ENCODE data around the gene BCR.

The BCR gene

DNA sequence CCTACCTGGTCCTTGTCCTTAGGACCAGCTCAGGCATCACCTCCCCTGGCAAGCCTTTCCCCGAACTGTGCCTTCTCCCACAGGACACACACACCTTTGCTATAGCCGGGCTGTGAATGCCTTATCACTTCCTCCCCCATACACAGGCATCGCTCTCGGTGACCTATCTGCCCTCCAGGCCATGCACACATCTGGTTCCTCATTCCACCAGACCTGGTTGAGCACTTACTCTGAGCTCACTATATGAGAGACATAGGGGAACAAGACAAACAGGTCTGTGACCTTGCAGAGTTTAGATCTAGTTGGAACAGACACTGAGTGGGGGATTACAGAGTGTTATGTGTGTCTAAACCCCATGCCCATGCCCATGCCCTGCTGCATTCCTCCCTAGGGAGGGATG is 3.1 kb upstream of the BCR start:
- no peak for DNase-seq

DNA sequence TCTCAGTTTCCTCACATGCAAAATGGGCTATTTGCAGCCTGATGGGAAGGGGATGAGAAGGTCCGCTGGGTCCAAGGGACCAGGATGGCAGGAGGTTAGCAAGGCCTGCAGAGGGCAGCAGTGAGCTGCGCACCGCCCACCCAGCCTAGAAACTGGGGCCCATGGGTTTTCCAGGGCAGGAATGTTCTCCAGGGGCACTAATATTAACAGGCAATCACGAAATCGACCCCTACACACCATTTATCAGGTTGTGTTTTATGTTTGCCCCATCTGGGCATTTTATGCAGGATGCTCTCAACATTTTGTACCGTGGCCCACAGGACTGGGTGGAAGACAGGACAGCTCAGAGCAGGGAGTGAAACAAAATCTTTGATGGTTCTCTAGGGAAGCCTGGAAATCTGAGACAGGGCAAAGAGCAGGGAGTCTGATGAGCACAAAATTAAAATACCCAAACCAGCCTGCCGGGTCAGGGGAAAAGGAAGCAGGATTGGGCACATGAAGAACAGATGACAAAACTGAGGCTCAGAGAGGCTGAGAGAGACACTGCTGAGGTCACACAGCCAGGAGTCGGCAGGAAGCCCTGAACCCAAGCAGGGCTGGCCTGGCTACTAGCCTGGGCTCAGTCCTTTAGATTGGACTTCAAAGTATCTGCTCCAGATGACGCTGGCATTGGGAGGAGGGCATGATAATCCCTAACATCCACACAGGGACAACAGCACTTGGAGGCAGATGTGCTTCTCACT is 1.6 kb upstream of the BCR start:
- DNase-seq, result peak; percentile 40

DNA sequence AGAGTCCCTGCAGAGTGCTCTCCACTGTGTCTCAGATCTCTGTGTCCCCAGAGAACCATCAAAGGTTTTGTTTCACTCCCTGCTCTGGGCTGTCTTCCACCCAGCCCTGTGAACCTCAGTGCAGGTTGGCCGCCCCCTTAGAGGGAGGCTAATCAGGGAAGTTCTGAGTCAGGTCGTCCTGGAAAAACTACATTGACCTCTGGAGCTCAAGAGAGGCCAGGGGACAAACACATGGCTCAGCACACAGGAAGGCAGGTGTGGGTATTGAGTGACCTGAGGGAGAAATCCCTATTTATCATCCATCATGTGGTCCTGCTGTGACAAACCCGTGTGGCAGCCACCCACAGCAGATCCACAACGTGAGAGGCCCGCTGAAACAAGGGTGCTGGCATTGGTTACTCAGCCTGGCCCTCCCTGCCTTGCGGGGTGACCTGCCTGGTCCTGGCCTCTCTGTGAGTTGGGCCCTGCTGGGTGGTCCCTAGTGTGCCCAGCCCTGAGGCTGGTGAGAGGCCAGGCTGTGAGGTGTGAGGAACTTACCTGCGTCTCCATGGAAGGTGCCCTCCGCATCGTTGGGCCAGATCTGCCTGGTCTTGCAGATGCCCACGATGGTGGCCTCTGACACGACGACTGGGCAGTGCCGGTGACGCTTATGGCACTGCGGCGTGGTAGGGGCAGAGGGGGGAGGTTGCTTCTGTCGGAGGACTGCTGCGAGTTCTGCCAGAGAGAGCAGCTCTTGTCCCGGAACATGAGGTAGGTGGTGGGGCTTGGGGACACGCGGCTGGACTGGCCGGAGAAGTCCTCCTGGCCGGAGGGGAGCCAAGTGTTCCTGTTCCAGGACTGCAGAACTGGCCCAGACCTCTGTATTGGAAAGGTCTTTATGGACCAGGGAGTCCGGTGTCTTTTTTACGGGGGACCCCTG is 669 bp upstream of the BCR start:
- no peak for DNase-seq

DNA sequence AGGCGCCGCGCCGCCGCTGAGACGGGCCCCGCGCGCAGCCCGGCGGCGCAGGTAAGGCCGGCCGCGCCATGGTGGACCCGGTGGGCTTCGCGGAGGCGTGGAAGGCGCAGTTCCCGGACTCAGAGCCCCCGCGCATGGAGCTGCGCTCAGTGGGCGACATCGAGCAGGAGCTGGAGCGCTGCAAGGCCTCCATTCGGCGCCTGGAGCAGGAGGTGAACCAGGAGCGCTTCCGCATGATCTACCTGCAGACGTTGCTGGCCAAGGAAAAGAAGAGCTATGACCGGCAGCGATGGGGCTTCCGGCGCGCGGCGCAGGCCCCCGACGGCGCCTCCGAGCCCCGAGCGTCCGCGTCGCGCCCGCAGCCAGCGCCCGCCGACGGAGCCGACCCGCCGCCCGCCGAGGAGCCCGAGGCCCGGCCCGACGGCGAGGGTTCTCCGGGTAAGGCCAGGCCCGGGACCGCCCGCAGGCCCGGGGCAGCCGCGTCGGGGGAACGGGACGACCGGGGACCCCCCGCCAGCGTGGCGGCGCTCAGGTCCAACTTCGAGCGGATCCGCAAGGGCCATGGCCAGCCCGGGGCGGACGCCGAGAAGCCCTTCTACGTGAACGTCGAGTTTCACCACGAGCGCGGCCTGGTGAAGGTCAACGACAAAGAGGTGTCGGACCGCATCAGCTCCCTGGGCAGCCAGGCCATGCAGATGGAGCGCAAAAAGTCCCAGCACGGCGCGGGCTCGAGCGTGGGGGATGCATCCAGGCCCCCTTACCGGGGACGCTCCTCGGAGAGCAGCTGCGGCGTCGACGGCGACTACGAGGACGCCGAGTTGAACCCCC is 798 bp downstream of the BCR start:
- DNase-seq, result no peak

DNA sequence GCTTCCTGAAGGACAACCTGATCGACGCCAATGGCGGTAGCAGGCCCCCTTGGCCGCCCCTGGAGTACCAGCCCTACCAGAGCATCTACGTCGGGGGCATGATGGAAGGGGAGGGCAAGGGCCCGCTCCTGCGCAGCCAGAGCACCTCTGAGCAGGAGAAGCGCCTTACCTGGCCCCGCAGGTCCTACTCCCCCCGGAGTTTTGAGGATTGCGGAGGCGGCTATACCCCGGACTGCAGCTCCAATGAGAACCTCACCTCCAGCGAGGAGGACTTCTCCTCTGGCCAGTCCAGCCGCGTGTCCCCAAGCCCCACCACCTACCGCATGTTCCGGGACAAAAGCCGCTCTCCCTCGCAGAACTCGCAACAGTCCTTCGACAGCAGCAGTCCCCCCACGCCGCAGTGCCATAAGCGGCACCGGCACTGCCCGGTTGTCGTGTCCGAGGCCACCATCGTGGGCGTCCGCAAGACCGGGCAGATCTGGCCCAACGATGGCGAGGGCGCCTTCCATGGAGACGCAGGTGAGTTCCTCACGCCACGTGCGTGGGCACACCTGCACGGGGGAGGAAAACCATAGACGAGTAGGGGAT is 1.5 kb downstream of the BCR start:
- DNase-seq, result no peak

DNA sequence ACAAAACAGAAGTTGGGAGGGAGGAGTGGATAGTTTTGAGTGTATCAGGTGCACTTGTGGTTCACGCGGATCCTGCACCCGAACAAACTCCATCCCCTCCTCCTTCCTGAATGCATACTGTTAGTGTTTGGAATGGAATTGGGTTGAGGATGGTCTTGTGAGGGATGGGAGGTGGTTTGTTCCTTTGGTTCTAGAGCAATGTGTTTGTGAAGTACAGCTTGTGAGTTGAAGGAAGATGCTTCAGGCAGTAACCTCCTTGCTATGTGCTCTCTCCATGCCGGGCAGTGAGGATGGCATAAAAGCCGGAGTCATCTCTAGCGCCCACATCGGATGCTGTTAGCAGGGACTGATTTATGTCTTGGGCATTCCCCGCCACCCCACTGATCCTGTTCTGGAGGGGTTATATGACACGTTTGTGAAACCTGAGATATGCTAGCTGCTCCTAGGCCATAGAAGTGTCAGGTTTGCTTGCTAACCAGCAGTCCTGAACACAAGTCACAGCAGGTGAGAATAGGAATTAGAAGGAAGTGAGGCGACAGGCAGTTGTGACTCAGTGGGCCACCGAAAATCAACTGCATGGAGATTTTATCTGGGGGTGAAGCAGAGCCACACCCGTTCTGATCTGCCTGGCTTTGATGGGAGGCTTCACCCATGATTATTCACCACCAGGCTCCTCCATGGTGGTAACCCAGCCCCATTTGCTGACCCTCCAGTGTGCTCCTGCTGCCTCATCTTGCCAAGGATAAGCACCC is 2.2 kb downstream of the BCR start:
- peak; percentile 29 for DNase-seq

DNA sequence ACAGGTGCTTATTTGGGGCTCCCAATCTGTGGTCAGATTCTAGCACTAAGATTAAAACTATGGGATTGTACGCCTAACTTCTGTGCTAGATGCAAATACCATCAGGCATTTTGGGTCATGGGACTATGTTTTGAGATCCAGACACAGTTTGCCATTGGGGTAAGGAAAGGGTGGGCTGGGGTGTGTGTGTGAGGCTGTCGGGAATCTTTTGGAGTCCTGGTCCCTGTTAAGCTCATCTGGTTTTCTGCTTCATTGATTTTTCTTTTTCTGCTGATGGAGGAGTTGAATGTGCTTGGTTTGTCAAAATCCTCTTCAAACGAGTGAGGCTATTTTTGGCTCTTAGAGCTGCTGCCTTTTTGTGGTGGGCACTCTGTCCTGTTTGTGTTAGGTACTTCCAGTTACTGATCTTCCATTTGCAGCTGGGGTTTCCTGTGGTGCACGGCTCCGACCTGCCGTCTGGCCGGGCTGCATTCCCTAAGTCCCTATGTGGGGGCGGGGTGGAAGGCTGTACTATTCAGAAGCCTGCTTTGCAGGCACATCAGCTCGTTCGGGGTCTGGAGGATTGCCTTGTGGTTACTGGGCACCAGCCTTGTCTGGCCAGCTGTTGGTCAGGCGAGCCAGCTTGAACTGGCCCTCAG is 2.9 kb downstream of the BCR start:
- peak; percentile 27 for DNase-seq

DNA sequence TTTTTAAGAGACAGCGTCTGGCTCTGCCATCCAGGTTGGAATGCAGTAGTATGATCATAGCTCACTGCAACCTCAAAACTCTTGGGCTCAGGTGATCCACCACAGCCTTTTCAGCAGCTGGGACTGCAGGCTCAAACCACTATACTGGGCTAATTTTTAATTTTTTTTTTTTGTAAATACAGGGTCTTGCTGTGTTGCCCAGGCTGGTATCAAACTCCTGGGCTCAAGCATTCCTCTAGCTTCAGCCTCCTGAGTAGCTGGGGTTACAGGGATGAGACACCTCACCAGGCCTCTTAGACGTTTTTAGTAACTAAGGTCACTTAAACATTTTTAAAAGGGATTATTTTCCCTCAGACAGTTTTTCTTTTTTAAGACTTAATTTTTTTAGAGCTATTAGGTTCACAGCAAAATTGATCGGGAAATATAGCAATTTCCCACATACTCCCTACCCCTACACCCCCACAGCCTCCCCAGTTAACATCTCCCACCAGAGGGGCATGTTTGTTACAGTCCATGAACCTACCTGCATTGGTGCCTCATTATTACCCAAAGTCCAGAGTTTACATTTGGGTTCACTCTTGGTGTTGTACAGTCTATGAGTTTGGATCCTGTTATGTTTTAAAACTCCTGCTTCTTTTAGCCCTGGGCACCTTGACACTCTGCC is 3.9 kb downstream of the BCR start:
- no peak for DNase-seq

DNA sequence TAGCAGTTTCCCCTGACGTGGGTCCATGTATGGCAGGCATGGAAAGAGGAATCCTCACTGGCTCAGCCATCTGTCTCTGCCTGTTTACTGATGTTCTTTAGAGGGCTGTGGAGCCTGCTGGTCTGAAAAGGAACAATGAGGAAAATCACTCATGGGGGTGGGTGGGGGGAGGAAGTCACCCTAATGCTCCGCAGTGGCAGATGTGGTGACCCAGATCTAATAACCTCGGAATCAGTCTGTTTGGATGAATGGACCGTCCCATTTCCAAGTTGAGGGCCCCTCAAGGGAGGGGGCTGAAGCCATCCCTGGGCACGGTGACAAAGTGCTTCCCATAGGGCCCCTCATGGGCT is 4.4 kb downstream of the BCR start:
- no peak for DNase-seq

DNA sequence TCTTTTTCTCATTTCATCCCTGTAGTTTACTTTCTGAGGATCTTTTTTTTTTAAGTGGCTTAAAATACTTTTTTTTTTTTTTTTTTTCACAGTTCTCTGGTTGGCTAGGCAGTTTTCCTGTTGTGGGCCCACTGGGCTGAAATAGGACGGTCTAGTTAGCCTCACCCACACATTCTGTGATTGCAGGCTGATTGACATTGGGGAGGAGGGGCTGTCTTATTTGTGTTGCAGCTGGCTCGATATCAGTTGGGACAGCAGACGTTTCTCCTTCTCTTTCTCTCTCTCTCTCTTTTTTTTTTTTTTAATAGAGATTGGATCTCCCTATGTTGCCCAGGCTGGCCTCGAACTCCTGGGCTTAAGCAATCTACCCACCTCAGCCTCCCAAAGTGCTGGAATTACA is 6.9 kb downstream of the BCR start:
- no peak for DNase-seq

DNA sequence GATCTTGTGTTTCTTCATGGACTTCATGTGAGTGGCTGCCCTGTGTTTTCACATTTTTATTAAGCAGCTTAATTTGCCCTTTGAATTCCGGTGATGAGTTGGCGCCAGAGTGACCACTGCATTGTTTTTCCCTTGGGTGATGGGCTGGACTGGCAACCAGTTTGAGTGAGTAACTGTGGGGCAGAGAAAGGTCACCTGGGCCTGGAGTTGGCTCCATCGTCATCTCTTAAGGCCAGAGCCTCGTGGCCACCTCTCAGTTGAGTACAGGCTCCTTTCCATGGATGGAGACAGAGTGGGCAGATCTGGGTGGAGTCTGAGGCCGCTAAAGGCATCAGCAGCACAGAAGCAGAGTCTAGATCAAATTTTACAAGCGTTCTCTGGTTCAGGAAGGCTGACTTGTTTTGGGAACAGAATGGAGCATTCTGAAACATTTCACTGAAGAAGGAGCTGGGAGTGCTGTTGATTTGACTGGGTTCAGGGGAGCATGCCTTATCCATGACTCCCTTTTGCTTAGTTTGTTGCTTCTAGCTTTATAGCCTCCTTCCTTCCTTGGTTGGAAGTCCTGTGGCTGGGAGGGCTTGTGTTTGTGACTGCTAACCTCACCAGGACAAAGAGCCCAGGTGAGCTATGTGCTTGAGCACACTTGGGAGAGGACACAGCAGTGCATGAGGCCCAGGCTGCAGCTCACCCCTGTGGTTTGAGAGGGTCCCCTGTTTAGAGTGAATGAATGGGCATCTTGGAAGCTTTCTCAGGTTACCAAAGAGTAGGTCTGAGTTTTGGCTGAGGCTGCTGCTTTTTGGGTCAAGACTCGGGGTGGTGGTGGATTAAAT is 7.8 kb downstream of the BCR start:
- DNase-seq, result no peak

DNA sequence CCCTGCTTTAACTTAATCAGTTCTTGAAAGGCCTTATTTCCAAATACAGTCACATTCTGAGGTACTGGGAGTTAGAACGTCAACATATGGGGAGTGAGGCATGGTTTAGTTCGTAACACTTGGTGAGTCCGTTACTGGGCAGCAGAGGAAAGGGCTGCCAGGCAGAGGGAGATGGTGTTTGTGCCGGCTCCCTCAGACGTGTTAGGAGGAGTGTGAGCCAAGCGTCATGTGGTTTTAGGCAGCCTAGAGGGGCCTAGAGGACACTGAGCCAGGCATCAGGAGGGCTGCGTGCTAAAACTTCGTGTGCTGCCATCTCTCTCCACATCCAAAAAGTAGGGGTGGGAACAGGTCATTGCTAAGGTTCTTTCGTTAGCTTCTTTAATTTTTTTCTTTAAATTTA is 10.2 kb downstream of the BCR start:
- DNase-seq, result no peak

DNA sequence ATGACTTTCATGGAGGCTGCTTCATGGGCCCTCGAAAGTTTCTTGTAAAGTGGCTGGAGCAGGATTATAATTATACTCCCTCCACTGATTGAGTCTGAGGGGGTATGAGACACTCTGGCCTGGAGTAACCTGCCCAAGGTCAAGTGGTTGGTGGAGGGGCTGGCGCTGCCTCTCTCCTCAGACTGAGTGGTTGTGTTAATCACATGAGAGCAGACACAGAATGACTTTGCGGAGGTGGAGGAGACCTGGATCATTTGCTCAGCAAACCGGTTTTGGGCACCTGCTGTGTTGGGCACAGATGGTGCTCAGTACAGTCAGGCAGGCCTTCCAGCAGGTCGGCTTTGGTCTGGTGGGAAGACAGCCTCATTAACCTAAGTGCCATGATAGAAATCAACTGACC is 11.8 kb downstream of the BCR start:
- no peak for DNase-seq

DNA sequence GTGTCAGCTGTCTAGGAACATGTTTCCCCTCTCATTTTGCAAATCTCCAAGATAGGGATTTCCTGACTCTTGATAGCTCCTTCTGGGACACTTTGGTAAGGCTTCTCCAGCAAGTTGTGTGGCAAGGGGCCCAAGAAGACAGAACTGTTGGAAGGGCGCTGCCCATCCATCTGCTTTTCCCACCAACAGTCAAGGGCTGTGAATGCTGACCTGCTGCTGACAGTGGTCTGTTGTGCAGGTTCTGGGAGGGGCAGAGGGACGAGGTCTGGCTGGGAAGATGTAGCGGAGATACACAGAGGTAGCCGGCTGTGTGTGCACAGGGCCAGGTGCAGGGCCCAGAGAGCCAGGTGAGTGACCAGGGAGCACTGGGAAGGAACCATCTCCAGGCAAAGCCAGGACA is 12.2 kb downstream of the BCR start:
- DNase-seq, result no peak

DNA sequence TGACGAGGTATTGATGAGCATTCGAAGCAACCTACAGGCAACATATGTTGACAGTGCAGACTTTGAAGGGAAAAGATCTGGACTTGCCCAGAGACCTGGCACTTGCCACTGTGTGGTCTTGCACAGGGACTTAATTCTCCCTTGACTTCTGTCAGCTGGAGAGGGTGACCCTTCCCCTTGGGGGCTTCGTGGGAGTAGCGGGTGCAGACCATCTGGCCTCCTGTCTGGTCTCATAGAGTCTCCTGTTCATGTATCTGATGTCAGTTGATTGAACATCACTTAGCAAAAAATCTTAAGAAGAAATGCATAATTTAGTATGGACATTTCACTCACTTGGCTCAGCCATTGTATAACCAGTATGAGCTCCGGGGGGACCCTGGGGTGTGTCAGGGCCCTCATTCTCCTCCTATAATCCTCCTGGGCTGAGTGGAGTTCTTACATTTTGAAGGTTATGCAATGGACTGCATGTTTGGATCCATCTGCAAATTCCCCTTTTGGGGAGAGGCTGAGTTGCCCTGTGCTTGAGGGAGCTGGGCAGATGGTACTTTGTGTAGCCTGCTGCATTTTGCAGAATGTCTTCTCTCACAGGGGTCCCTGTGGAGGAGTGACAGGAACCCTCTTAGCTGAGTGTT is 13.0 kb downstream of the BCR start:
- DNase-seq, result no peak

DNA sequence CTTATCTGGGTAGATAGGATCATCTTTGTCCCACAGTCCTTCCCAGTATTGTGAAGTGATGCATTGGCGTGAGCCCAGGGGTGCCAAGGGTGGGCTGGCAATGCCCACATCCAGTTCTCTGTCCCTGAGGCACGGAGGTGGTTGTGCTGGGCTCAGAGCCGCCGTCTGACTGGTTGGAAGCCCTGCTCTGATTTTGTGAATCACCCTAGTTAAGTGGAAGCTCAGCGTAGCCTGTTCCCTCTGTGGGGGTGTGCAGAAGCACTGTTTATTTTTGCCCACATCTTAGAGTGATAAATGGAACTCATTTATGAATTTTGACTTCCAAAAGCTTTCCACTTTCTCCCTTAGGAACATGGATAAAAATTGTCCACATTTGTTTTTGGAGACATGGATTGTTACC is 13.6 kb downstream of the BCR start:
- no peak for DNase-seq

DNA sequence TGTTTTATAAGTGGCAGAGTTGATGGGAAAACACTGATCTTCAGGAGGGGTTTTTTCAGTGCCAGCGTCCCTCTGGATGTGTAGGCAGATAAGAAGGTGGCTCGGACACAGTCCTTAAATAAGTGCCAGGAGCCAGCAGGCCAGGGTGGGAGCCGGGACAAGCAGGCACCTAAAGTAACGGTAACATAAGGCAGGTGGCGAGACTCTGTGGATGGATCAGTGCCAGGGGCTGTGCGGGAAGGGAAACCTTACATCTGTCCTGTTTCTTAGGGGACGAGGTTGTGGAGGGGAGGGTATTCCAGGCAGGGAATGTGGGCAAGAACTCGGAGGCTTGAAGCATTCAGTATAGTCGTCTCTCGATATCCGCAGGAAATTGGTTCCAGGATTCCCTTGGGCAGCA is 15.9 kb downstream of the BCR start:
- DNase-seq, result no peak

DNA sequence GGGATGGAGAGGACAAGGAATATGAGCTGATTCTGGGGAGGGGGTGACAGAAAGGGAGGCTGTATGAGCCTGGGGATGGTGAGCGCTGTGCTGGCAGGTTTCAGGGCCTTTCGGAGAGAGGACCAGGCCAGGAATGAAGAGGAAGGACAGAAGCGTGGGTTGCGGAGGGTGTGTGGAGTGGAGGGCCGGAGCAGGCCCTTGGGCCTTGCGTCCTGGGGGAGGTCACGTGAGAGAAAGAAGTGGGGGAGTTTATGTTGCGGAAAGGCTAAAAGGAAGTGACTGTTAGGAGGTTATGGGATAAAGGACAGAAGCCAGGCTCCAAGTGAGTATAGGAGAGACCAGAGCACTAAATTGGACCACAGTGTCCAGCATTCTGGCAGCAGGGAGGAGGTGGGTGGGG is 17.5 kb downstream of the BCR start:
- no peak for DNase-seq

DNA sequence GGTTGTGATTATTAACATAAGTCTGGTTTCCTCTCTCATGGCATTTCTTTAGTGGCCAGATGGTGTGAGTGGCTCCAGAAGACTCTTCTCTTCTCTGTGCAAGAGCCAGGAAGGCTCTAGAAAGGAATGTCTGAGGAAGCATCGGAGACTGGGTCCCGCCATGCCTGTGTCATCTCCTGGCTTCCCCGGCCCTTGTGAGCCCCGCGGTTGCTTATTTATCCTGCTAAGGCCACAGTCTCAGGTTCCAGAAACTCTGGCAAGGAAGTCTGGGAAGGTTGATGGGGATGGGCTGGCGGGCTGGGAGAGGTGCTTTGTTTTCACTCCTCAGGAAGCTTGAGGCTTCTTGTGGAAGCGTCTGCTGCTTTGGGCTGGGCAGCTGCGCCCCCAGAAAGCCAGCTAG is 18.9 kb downstream of the BCR start:
- DNase-seq, result no peak

DNA sequence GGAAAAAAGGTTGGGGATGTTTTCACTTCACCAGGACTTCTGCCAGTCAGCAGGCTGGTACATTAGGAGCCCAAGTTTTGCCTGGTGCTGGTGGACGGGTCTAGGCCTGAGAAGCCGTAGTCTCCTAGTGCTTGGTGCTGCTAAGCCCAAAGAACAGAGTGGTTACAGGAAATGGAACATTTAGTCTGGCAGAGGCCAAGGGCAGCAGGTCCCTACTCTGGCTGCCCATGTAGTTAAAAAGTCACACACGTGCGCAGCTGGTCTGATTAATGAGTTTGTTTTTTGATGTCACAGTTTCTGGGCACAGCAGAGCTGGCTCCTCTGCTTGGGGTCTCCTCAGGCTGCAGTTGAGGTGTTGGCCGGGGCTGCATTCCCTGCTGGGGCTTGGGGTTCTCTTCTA is 20.6 kb downstream of the BCR start:
- no peak for DNase-seq

Data from kidney glomerular epithelial cell (primary cell).